ENCODE results near the gene ENO2. TPM values are rescaled to one million over a fixed set of nuclear protein-coding genes. Genes with fewer than 3 reads are reported as not detected.

ENO2 gene
- total and polyA plus RNA-seq, 2 experiments from 2014 or later = 43.5 to 53.5 TPM

DNA sequence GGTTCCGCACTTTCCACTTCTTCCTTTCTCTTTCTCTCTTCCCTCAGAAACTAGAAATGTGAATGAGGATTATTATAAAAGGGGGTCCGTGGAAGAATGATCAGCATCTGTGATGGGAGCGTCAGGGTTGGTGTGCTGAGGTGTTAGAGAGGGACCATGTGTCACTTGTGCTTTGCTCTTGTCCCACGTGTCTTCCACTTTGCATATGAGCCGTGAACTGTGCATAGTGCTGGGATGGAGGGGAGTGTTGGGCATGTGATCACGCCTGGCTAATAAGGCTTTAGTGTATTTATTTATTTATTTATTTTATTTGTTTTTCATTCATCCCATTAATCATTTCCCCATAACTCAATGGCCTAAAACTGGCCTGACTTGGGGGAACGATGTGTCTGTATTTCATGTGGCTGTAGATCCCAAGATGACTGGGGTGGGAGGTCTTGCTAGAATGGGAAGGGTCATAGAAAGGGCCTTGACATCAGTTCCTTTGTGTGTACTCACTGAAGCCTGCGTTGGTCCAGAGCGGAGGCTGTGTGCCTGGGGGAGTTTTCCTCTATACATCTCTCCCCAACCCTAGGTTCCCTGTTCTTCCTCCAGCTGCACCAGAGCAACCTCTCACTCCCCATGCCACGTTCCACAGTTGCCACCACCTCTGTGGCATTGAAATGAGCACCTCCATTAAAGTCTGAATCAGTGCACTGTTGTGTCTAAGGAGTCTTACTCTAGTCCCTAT is 8.8 kb downstream of the ENO2 start (continued):
- TF ChIP-seq ZNF462 (CRISPR knock-in tag; IDR thresholded peaks at IDR 0.05) = no peak

GRCh38 chr12:6923851-6924250 is 9.5 kb downstream of the ENO2 start:
- Mint-ChIP-seq H3K9me3 (no peaks in the 10 kb centered on the region; the same call in 1 of the 3 replicates), H3K27me3 (ENCODE audit: insufficient read depth, low read depth, poor library complexity) (peaks cover 35% of the 10 kb centered on the region), H3K36me3 (ENCODE audit: low read depth) (peaks cover 39% of the 10 kb centered on the region), H3K4me1 (peaks cover 53% of the 10 kb centered on the region), H3K4me3 (peak overlapping the region; percentile 81; the same call in 1 of the 3 replicates), H3K27ac (peak overlapping the region; percentile 97; the same call in 1 of the 2 replicates)
- Histone ChIP-seq H3K9me2 (ENCODE audit: insufficient read depth) (no peaks in the 10 kb centered on the region), H3F3A (replicated peaks; ENCODE audit: low read depth) (peaks cover 24% of the 10 kb centered on the region), H3K4me1 (ENCODE audit: insufficient read depth) (peaks cover 30% of the 10 kb centered on the region), H3K79me2 (replicated peaks; ENCODE audit: insufficient read depth) (peaks cover 12% of the 10 kb centered on the region), H3K4me2 (no peak overlapping the region), H3K27me3 (ENCODE audit: insufficient read depth) (no peaks in the 10 kb centered on the region), H2AFZ (no peak overlapping the region), H3K36me3 (ENCODE audit: insufficient read depth) (no peaks in the 10 kb centered on the region; the same call in none of the 2 replicates), H3K4me3 (no peak overlapping the region), H4K20me1 (replicated peaks; ENCODE audit: insufficient read depth) (no peaks in the 10 kb centered on the region; the same call in 1 of the 2 replicates), H3K27ac (ENCODE audit: low read depth) (no peak overlapping the region)
- DNase-seq (ENCODE audit: low spot score) (no peak), ATAC-seq (no peak)
- TF ChIP-seq ZNF331 (CRISPR knock-in tag; IDR thresholded peaks at IDR 0.05; ENCODE audit: low read depth) (no peak), JUNB (IDR thresholded peaks at IDR 0.05; ENCODE audit: unreplicated experiment) (no peak), CTCF (conservative IDR thresholded peaks at IDR 0.05; ENCODE audit: low read depth in 2 of 2) (no peak), EZH2 (IDR thresholded peaks at IDR 0.05; ENCODE audit: low read depth, unreplicated experiment) (no peak), CREB1 (CRISPR knock-in tag; IDR thresholded peaks at IDR 0.05; ENCODE audit: low read depth) (no peak), POLR2AphosphoS5 (IDR thresholded peaks at IDR 0.05; ENCODE audit: low read depth) (no peak; the same call in 1 of the 2 replicates)
- TF ChIP-seq, protein P1, sequence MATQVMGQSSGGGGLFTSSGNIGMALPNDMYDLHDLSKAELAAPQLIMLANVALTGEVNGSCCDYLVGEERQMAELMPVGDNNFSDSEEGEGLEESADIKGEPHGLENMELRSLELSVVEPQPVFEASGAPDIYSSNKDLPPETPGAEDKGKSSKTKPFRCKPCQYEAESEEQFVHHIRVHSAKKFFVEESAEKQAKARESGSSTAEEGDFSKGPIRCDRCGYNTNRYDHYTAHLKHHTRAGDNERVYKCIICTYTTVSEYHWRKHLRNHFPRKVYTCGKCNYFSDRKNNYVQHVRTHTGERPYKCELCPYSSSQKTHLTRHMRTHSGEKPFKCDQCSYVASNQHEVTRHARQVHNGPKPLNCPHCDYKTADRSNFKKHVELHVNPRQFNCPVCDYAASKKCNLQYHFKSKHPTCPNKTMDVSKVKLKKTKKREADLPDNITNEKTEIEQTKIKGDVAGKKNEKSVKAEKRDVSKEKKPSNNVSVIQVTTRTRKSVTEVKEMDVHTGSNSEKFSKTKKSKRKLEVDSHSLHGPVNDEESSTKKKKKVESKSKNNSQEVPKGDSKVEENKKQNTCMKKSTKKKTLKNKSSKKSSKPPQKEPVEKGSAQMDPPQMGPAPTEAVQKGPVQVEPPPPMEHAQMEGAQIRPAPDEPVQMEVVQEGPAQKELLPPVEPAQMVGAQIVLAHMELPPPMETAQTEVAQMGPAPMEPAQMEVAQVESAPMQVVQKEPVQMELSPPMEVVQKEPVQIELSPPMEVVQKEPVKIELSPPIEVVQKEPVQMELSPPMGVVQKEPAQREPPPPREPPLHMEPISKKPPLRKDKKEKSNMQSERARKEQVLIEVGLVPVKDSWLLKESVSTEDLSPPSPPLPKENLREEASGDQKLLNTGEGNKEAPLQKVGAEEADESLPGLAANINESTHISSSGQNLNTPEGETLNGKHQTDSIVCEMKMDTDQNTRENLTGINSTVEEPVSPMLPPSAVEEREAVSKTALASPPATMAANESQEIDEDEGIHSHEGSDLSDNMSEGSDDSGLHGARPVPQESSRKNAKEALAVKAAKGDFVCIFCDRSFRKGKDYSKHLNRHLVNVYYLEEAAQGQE (IDR thresholded peaks at IDR 0.05; ENCODE audit: unreplicated experiment) = no peak

All from GM23338 (cell line).